Activated CD4-positive, alpha-beta T cell treated with anti-CD3 and anti-CD28 coated beads, Interleukin-2, amount 50 U/mL, for 24 hours (primary cell): Measurements from ENCODE around the gene KMT5B.
A peak's percentile ranks its signal among the peaks of the same experiment; 100 is the strongest.

ENCODE experiments used
- DNase-seq, 2 donors: peaks; one replicate each; pipeline ENCODE4 v3.0.0-alpha.2; 2020; ENCODE audit warnings: low read depth in 1 of 2, low spot score in 1 of 2

Gene KMT5B

GRCh38 chr11:68216171-68216938 lies 3.3 kb upstream of the KMT5B start:
- no peak for DNase-seq

- no peak for DNase-seq
Observed at GRCh38 chr11:68215524-68216170, 2.6 kb upstream of the KMT5B start.

- DNase-seq, result no peak
Observed at GRCh38 chr11:68215087-68215445, 2.0 kb upstream of the KMT5B start.

GRCh38 chr11:68214173-68215086 lies 1.3 kb upstream of the KMT5B start:
- no peak for DNase-seq

GRCh38 chr11:68213555-68214172 lies 568 bp upstream of the KMT5B start:
- DNase-seq, result peak; percentile 70 to 71

GRCh38 chr11:68212421-68213134 lies 518 bp downstream of the KMT5B start:
- DNase-seq, result peak in 1 of 2 donors; percentile 51

GRCh38 chr11:68211546-68211945 lies 1.6 kb downstream of the KMT5B start:
- DNase-seq, result no peak

GRCh38 chr11:68206211-68206610 lies 6.9 kb downstream of the KMT5B start:
- DNase-seq, result peak in 1 of 2 donors; percentile 37

GRCh38 chr11:68204402-68204801 lies 8.7 kb downstream of the KMT5B start:
- no peak for DNase-seq

GRCh38 chr11:68202165-68202564 lies 10.9 kb downstream of the KMT5B start:
- no peak for DNase-seq

- no peak for DNase-seq
Observed at GRCh38 chr11:68201492-68201891, 11.6 kb downstream of the KMT5B start.

- DNase-seq, result no peak
Observed at GRCh38 chr11:68200639-68201038, 12.5 kb downstream of the KMT5B start.

GRCh38 chr11:68199295-68199987 lies 13.7 kb downstream of the KMT5B start:
- no peak for DNase-seq

GRCh38 chr11:68196219-68196618 lies 16.9 kb downstream of the KMT5B start:
- DNase-seq, result no peak

- no peak for DNase-seq
Observed at GRCh38 chr11:68194675-68195294, 18.3 kb downstream of the KMT5B start.

GRCh38 chr11:68193018-68193417 lies 20.1 kb downstream of the KMT5B start:
- DNase-seq, result no peak

GRCh38 chr11:68191661-68192579 lies 21.2 kb downstream of the KMT5B start:
- DNase-seq, result no peak

GRCh38 chr11:68189888-68190287 lies 23.2 kb downstream of the KMT5B start:
- no peak for DNase-seq

- DNase-seq, result no peak
Observed at GRCh38 chr11:68189082-68189481, 24.0 kb downstream of the KMT5B start.
